NOMO-1 (cell line): ENCODE data around the gene GRN.
"Not testable (repeated sequence)": the region's sequence is repeated elsewhere in the genome, so short reads cannot be mapped to it uniquely, and the experiment has no call there.

Experiments used
- DNase-seq, 2 experiments: peaks; one replicate each; lab custom pipeline; 2025; ENCODE audit not compliant: unreplicated experiment in 2 of 2; lab: John Stamatoyannopoulos, UW

The GRN gene

GRCh38 chr17:44379887-44380286, 34.8 kb downstream of the GRN start:
- no peak for DNase-seq

- DNase-seq, result no peak
These were observed 35.7 kb downstream of the GRN start for GRCh38 chr17:44380767-44381166.

GRCh38 chr17:44381810-44382305, 36.8 kb downstream of the GRN start:
- no peak for DNase-seq

- DNase-seq, result no peak
These were observed 37.8 kb downstream of the GRN start for GRCh38 chr17:44382917-44383316.

- no peak for DNase-seq
These were observed 38.3 kb downstream of the GRN start for GRCh38 chr17:44383363-44383762.

- DNase-seq, result no peak
These were observed 38.8 kb downstream of the GRN start for GRCh38 chr17:44383861-44384260.

GRCh38 chr17:44384281-44384822, 39.2 kb downstream of the GRN start:
- DNase-seq, result no peak

GRCh38 chr17:44384823-44385286, 39.8 kb downstream of the GRN start:
- DNase-seq, result no peak

- DNase-seq, result peak; percentile 83 to 86
These were observed 40.4 kb downstream of the GRN start for GRCh38 chr17:44385287-44386181.

- no peak for DNase-seq
These were observed 41.1 kb downstream of the GRN start for GRCh38 chr17:44386182-44386525.

GRCh38 chr17:44387804-44388203, 42.7 kb downstream of the GRN start:
- no peak for DNase-seq

GRCh38 chr17:44389281-44389680, 44.2 kb downstream of the GRN start, which contains the start of gene ITGA2B:
Gene ITGA2B (minus strand): TSS chr17:44389649. CDS start chr17:44389473, 176 bp downstream.
- no peak for DNase-seq

GRCh38 chr17:44389723-44390202, 44.7 kb downstream of the GRN start:
- DNase-seq, result peak; percentile 68 to 81

GRCh38 chr17:44390250-44390870, 45.3 kb downstream of the GRN start:
- DNase-seq, result no peak

- DNase-seq, result not testable (repeated sequence)
These were observed 49.0 kb downstream of the GRN start for GRCh38 chr17:44394112-44394511.

- DNase-seq, result no peak
These were observed 49.7 kb downstream of the GRN start for GRCh38 chr17:44394833-44395232.

- no peak for DNase-seq
These were observed 51.8 kb downstream of the GRN start for GRCh38 chr17:44396946-44397345.

GRCh38 chr17:44397479-44398440, 52.7 kb downstream of the GRN start:
- no peak for DNase-seq

- no peak for DNase-seq
These were observed 53.9 kb downstream of the GRN start for GRCh38 chr17:44398692-44399691.
